Right lobe of liver (tissue), 6 donors: ENCODE results near the gene ATXN10. TPM values are rescaled to one million over a fixed set of nuclear protein-coding genes. Genes with fewer than 3 reads are reported as not detected.

Experiments
- ATAC-seq, 4 donors: fragments of 200-7000 bp; cut with Tn5 transposase; one replicate each; pipeline ENCODE4 v1.9.1; 2020; ENCODE audit warnings: mild to moderate bottlenecking in 4 of 4, moderate library complexity in 4 of 4
- DNase-seq, 3 donors: peaks; one replicate each; pipeline ENCODE4 v3.0.0-alpha.2; 2020
- H3K27ac ChIP-seq, 3 donors: fragments of 200-600 bp; one replicate each; pipeline ENCODE4 v1.8.0; 2022
- H3K27me3 ChIP-seq, 2 donors: fragments of 200-600 bp; one replicate each; pipeline ENCODE4 v1.8.0; 2022
- H3K36me3 ChIP-seq, 4 donors: fragments of 200-600 bp; sonication (generic) in 1 of 4; one replicate each; pipeline versions ENCODE4 v1.5.1 to v1.8.0; 2017 to 2022; ENCODE audit warnings: control low read depth in 1 of 4
- H3K4me1 ChIP-seq, 4 donors: fragments of 200-600 bp; sonication (generic) in 1 of 4; one replicate each; pipeline versions ENCODE4 v1.5.1 to v1.8.0; 2017 to 2022; ENCODE audit warnings: control low read depth in 1 of 4
- H3K4me3 ChIP-seq, 3 donors: fragments of 200-600 bp; one replicate each; pipeline ENCODE4 v1.8.0; 2022
- H3K9me3 ChIP-seq, 4 donors: fragments of 200-600 bp; sonication (generic) in 1 of 4; one replicate each; pipeline versions ENCODE4 v1.5.1 to v1.8.0; 2017 to 2022; ENCODE audit warnings: control low read depth in 1 of 4
- POLR2A ChIP-seq: fragments of 450-650 bp; IDR thresholded peaks from one replicate; pipeline ENCODE4 v1.6.1; 2017; ENCODE audit warnings: antibody characterized with exemption, mild to moderate bottlenecking
- WGBS: methylation state at CpG from one replicate; pipeline ENCODE4 v1.1.6; 2018; ENCODE audit warnings: low coverage, low lambda C conversion rate; ENCODE audit not compliant: insufficient coverage; ENCODE audit errors: missing lambda C conversion rate; 5-methylcytosine and 5-hydroxymethylcytosine counted together
- intact Hi-C, 2 donors: fragments of 100-400 bp; cut with DNase I; formaldehyde crosslinking; loops; one replicate each; pipeline versions ENCODE4 v1.11.2 to v1.14.1; 2022
- total RNA-seq, 6 experiments: library from RNA; depleted of rRNA in 2 of 6; stranded (reverse); fragments of >200 nt in 2 of 6; fragmentation: NEBNext Ultra II Directional in 3 of 6; extraction: Animal tissue kit (Norgen Biotek cat#: 25700) in 3 of 6; gene quantifications; one replicate each; pipeline versions ENCODE4 v1.1.0 to v1.2.4, GENCODE V29; 2016 to 2023
- TF ChIP-seq, protein P1 (sequence below), 4 donors: fragments of 200-600 bp in 3 of 4; fragments of 450-650 bp in 1 of 4; IDR thresholded peaks; one replicate each; pipeline versions ENCODE4 v1.5.1 to v1.8.0; 2016 to 2022; ENCODE audit warnings: antibody characterized with exemption in 4 of 4, mild to moderate bottlenecking in 2 of 4
- donor health status: DM: no; HTN: yes; CAD: no.
- donor health status: DM: no; HTN: no; CAD: no.
- donor health status: DM: no; HTN: no; CAD: no.
- donor health status: DM: no; HTN: yes; CAD: no.
- donor health status: DM: no; HTN: yes; CAD: no.

The ATXN10 gene
- total RNA-seq, 6 experiments from 2014 or later, result 70.0 to 118 (median 84.3) TPM

DNA sequence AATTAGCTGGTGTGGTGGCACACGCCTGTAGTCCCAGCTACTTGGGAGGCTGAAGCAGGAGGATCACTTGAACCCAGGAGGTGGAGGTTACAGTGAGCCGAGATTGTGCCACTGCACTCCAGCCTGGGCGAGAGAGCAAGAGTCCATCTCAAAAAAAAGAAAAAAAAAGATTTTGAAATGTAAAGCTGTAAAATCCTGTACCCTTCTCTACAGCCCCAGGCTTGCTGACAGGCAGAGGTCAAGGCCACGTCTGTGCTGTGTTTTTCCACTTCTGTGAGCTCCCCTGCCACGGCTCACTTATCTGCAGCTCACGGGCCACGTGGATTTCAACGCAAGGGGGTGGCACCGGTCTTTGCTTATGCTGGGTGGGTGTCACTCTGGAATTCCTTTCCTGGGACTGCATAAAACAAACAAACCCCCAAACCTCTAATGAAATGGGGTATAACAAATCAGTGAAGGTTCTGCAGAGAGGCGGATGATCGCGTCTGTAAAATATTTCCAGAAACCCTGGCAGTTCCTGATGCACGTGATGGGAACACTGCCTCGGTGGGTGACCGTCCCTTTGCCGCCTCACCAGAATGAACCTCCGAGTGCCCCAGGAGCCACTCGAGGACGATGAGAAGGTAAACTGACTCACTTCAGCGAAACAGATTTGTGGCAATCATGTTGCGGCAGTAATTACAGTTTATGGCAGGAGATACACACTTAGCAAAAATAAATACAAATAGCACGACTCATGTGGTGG is 44.0 kb upstream of the ATXN10 start:
- Histone ChIP-seq H3K4me3 (no peak overlapping the region), H3K27ac (no peak overlapping the region), H3K36me3 (no peaks in the 10 kb centered on the region), H3K4me1 (no peaks in the 10 kb centered on the region), H3K9me3 (no peaks in the 10 kb centered on the region), H3K27me3 (no peaks in the 10 kb centered on the region)
- intact Hi-C loops, result no loop called here
- WGBS, result 68% methylated on average over 17 of the region's 22 CpGs
- TF ChIP-seq, protein P1, sequence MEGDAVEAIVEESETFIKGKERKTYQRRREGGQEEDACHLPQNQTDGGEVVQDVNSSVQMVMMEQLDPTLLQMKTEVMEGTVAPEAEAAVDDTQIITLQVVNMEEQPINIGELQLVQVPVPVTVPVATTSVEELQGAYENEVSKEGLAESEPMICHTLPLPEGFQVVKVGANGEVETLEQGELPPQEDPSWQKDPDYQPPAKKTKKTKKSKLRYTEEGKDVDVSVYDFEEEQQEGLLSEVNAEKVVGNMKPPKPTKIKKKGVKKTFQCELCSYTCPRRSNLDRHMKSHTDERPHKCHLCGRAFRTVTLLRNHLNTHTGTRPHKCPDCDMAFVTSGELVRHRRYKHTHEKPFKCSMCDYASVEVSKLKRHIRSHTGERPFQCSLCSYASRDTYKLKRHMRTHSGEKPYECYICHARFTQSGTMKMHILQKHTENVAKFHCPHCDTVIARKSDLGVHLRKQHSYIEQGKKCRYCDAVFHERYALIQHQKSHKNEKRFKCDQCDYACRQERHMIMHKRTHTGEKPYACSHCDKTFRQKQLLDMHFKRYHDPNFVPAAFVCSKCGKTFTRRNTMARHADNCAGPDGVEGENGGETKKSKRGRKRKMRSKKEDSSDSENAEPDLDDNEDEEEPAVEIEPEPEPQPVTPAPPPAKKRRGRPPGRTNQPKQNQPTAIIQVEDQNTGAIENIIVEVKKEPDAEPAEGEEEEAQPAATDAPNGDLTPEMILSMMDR (IDR thresholded peaks at IDR 0.05), result no peak
- ATAC-seq, result no peak
- DNase-seq, result no peak

DNA sequence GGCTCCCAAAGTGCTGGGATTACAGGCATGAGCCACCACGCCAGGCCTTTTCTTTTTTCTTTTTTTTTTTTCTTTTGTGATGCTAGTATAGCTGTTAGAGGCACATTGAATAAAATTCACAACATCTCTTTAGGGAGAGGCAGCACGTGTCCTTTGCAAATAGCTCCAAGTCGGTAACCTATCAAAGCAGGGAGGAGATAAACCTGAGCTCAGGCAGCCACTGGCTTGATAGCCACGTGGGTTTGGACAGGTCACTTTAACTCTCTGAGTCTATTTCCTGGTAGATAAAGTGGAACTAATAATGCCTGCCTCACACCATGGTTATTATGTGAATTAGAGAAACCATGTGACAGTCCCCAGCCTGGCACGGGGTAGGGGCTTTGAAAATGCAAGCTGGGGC is 43.1 kb upstream of the ATXN10 start:
- TF ChIP-seq, protein P1 (IDR thresholded peaks at IDR 0.05), result no peak
- TF ChIP-seq POLR2A, result no peak
- Histone ChIP-seq H3K4me1 (no peaks in the 10 kb centered on the region), H3K9me3 (no peaks in the 10 kb centered on the region), H3K4me3 (no peak overlapping the region), H3K27ac (no peak overlapping the region), H3K36me3 (no peaks in the 10 kb centered on the region), H3K27me3 (no peaks in the 10 kb centered on the region)
- 30% methylated on average over 5 of the region's 5 CpGs for whole genome bisulfite sequencing
- DNase-seq, result no peak
- intact Hi-C loops, result no loop called here
- ATAC-seq, result no peak

DNA sequence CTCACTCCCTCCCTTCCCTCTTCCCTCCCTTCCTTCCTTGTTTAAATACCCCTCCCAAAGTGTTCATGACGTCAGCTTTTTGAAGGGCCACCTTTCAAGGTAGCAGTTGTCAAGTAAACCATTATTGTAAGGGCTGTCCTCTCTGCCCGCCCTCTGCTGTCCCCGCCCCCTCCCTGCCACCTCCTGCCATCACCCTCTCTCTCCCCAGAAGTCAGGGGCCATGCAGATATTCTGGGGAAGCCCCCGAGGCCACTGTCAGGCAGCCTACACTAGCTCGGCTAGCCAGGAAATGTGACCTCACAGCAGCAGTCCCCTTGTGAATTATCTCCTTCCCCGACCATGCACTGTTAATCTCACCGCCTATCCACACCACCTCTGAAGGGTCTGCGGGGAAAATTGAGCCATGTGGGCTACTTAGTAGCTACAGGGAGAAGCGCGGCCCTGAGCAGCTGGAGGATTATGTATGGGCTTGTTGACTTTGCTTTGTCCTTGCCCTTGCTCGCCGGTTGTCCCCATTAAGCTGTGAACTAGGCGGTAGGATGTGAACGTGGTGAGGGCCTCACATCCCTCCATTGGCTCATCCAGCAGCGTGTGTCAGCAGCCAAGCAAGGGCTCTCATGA is 42.1 kb upstream of the ATXN10 start:
- H3K27ac ChIP-seq, result no peak overlapping the region
- no peak for DNase-seq
- ATAC-seq, result no peak
- H3K4me1 ChIP-seq, result no peaks in the 10 kb centered on the region
- H3K27me3 ChIP-seq, result no peaks in the 10 kb centered on the region
- H3K4me3 ChIP-seq, result no peak overlapping the region
- H3K9me3 ChIP-seq, result no peaks in the 10 kb centered on the region
- H3K36me3 ChIP-seq, result no peaks in the 10 kb centered on the region
- WGBS, result 35% methylated on average over 9 of the region's 15 CpGs
- intact Hi-C loops, result no loop called here
- TF ChIP-seq POLR2A, result no peak
- TF ChIP-seq, protein P1 (IDR thresholded peaks at IDR 0.05), result no peak

DNA sequence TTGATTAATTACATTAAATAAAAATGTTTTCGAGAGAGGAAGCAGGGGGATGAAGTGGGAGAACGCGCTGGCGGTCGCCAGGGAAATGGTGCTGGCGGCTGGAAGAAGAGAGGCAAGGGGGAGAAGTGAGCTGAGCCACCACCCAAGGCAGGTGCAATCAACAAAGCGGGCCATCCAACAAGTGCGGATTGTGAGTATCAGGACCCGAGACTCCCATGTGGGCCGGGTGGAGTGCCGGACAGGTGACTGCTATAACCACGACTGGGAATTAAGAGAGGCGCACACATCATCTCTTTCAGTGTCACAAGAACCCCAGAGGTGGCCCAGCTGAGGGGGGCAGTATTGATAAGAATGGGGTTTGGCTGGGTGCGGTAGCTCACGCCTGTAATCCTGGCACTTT is 41.2 kb upstream of the ATXN10 start:
- 90% methylated on average over 14 of the region's 15 CpGs for WGBS
- DNase-seq (no peak), ATAC-seq (no peak)
- Histone ChIP-seq H3K36me3 (no peaks in the 10 kb centered on the region), H3K4me1 (no peaks in the 10 kb centered on the region), H3K9me3 (no peaks in the 10 kb centered on the region), H3K27me3 (no peaks in the 10 kb centered on the region), H3K27ac (no peak overlapping the region), H3K4me3 (no peak overlapping the region)
- no peak for TF ChIP-seq POLR2A
- TF ChIP-seq, protein P1 (IDR thresholded peaks at IDR 0.05), result no peak
- intact Hi-C loops, result no loop called here
